Activated naive CD4-positive, alpha-beta T cell treated with anti-CD3 and anti-CD28 coated beads, Interleukin-2, amount 50 U/mL, for 24 hours (primary cell): ENCODE data around the gene SPIRE1.

Experiments
- H3K27ac Mint-ChIP-seq: one replicate; pipeline ENCODE4 v1.8.0; 2021; ENCODE audit warnings: mild to moderate bottlenecking, mixed read lengths
- H3K27me3 Mint-ChIP-seq: one replicate; pipeline ENCODE4 v1.8.0; 2021; ENCODE audit warnings: mixed read lengths
- H3K36me3 Mint-ChIP-seq: one replicate; pipeline ENCODE4 v1.8.0; 2021; ENCODE audit warnings: mixed read lengths
- H3K4me1 Mint-ChIP-seq: one replicate; pipeline ENCODE4 v1.8.0; 2021; ENCODE audit warnings: mixed read lengths
- H3K4me3 Mint-ChIP-seq: one replicate; pipeline ENCODE4 v1.8.0; 2021; ENCODE audit warnings: mild to moderate bottlenecking, mixed read lengths
- H3K9me3 Mint-ChIP-seq: one replicate; pipeline ENCODE4 v1.8.0; 2021; ENCODE audit warnings: mixed read lengths

Gene SPIRE1

GRCh38 chr18:12657684-12658425 is at the start of gene SPIRE1:
SPIRE1 (minus strand) TSS chr18:12658107; CDS start chr18:12657866, 241 bp downstream.
- peak within 1 kb of the TSS; percentile 87 for H3K4me3 Mint-ChIP-seq
- peaks cover 14% of the 10 kb centered on the region for H3K4me1 Mint-ChIP-seq
- H3K27ac Mint-ChIP-seq = no peak within 1 kb of the TSS
- peaks cover 6% of the 10 kb centered on the region for H3K27me3 Mint-ChIP-seq
- no peaks in the 10 kb centered on the region for H3K9me3 Mint-ChIP-seq
- no peaks in the 10 kb centered on the region for H3K36me3 Mint-ChIP-seq

- Mint-ChIP-seq H3K27me3 (no peaks in the 10 kb centered on the region), H3K4me3 (peak overlapping the region; percentile 99), H3K9me3 (no peaks in the 10 kb centered on the region), H3K27ac (peak overlapping the region; percentile 99), H3K4me1 (peaks cover 49% of the 10 kb centered on the region), H3K36me3 (peaks cover 7% of the 10 kb centered on the region)
Measured at GRCh38 chr18:12703664-12704063, 45.8 kb upstream of the SPIRE1 start.

DNA sequence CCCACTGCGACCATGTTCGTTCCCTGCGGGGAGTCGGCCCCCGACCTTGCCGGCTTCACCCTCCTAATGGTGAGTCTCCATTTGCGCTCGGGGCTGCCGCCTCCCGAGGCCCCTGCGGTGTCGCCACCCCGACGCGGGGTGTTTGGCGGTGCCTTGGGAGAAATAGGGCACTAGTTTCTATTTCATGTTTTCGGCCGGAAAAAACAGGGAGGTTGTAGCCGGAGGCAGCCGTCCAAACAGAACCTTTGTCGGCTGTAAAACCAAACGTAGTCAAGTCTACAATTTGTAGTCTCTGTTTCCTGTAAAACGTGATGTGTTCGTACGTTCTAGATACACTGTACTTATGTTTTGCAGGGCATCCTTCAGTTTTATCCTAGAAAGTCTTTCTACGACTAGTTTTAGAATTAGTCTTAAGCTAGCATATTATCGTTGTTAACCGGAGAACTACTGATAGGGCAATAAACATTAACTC is 45.2 kb upstream of the SPIRE1 start:
- no peaks in the 10 kb centered on the region for H3K27me3 Mint-ChIP-seq

GRCh38 chr18:12702221-12703095 is 44.6 kb upstream of the SPIRE1 start, which contains the start of the genes CEP76 and PSMG2:
CEP76 (minus strand) TSS chr18:12702723; CDS start chr18:12702548, 175 bp downstream.
PSMG2 (plus strand) TSS chr18:12703042; CDS start chr18:12703108, 66 bp downstream.
- no peaks in the 10 kb centered on the region for H3K27me3 Mint-ChIP-seq
- H3K36me3 Mint-ChIP-seq = peaks cover 7% of the 10 kb centered on the region
- H3K9me3 Mint-ChIP-seq = no peaks in the 10 kb centered on the region
- peak within 1 kb of the TSS; percentile 99 for H3K4me3 Mint-ChIP-seq
- peaks cover 52% of the 10 kb centered on the region for H3K4me1 Mint-ChIP-seq
- H3K27ac Mint-ChIP-seq = peak within 1 kb of the TSS; percentile 99

More for the DNA sequence above, 45.2 kb upstream of the SPIRE1 start:
- peaks cover 52% of the 10 kb centered on the region for H3K4me1 Mint-ChIP-seq
- peak overlapping the region; percentile 99 for H3K4me3 Mint-ChIP-seq
- H3K27ac Mint-ChIP-seq = peak overlapping the region; percentile 99
- peaks cover 7% of the 10 kb centered on the region for H3K36me3 Mint-ChIP-seq
- no peaks in the 10 kb centered on the region for H3K9me3 Mint-ChIP-seq

GRCh38 chr18:12701161-12701560 is 43.3 kb upstream of the SPIRE1 start:
- no peaks in the 10 kb centered on the region for H3K27me3 Mint-ChIP-seq
- peaks cover 48% of the 10 kb centered on the region for H3K4me1 Mint-ChIP-seq
- H3K4me3 Mint-ChIP-seq = peak overlapping the region; percentile 99
- H3K27ac Mint-ChIP-seq = peak overlapping the region; percentile 99
- H3K9me3 Mint-ChIP-seq = no peaks in the 10 kb centered on the region
- peaks cover 7% of the 10 kb centered on the region for H3K36me3 Mint-ChIP-seq

GRCh38 chr18:12699747-12700146 is 41.8 kb upstream of the SPIRE1 start:
- H3K36me3 Mint-ChIP-seq = peaks cover 8% of the 10 kb centered on the region
- H3K4me1 Mint-ChIP-seq = peaks cover 37% of the 10 kb centered on the region
- H3K27ac Mint-ChIP-seq = no peak overlapping the region
- no peaks in the 10 kb centered on the region for H3K9me3 Mint-ChIP-seq
- no peak overlapping the region for H3K4me3 Mint-ChIP-seq
- H3K27me3 Mint-ChIP-seq = no peaks in the 10 kb centered on the region

DNA sequence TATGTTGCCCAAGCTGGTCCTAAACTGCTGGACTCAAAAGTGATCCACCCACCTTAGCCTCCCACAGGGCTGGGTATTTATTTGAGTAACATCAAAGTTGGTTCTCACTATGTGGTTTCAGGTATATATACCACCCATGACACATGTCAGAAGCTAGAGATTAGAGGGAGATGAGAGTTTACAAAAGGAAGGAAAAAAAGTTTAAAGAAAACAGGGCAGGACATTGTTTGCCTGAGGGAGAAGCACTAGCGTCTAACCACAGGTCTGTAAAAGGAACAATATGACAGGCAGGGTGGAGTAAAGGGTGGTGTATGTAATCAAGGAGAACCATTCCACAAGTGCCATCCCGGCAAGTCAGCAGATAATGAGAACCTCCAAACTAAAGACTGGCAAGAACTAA is 36.1 kb upstream of the SPIRE1 start:
- Mint-ChIP-seq H3K27ac (no peak overlapping the region), H3K9me3 (no peaks in the 10 kb centered on the region), H3K4me1 (peaks cover 14% of the 10 kb centered on the region), H3K36me3 (peaks cover 7% of the 10 kb centered on the region), H3K4me3 (no peak overlapping the region), H3K27me3 (no peaks in the 10 kb centered on the region)

- Mint-ChIP-seq H3K27ac (no peak overlapping the region), H3K4me1 (peaks cover 10% of the 10 kb centered on the region), H3K9me3 (no peaks in the 10 kb centered on the region), H3K36me3 (peaks cover 7% of the 10 kb centered on the region), H3K4me3 (no peak overlapping the region), H3K27me3 (no peaks in the 10 kb centered on the region)
Measured at GRCh38 chr18:12692206-12692605, 34.3 kb upstream of the SPIRE1 start.

DNA sequence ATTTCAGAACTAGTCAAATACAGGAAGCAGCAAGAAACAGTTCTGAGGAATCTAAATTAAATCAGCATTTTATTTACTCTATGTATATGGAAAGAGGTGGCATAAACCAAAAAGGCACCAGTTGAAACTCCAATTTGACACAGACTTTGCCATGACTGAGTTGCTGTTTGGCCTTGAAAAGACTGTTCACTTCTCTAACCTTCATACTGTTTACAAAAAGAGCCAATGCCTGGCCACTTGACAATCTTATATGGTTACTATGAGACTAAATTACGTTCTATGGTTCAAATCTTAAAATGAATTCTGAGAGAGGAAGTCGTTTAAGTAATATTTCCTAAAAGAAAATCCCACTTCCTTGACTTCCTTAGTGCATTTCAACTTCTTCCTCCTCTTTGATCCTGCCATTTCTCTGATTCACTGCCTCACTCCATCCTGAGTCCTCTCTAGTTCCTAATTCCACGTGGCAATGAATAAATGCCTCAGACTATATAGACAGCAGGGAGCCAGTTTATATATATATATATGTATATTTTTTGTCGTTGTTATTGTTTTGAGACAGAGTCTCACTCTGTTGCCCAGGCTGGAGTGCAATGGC is 31.4 kb upstream of the SPIRE1 start:
- peaks cover 10% of the 10 kb centered on the region for H3K4me1 Mint-ChIP-seq
- no peak overlapping the region for H3K4me3 Mint-ChIP-seq
- H3K27me3 Mint-ChIP-seq = no peaks in the 10 kb centered on the region
- peaks cover 6% of the 10 kb centered on the region for H3K36me3 Mint-ChIP-seq
- H3K27ac Mint-ChIP-seq = no peak overlapping the region
- no peaks in the 10 kb centered on the region for H3K9me3 Mint-ChIP-seq

- Mint-ChIP-seq H3K4me3 (no peak overlapping the region), H3K27me3 (no peaks in the 10 kb centered on the region), H3K36me3 (peaks cover 2% of the 10 kb centered on the region), H3K9me3 (no peaks in the 10 kb centered on the region), H3K27ac (no peak overlapping the region), H3K4me1 (no peaks in the 10 kb centered on the region)
Measured at GRCh38 chr18:12686100-12686499, 28.2 kb upstream of the SPIRE1 start.

DNA sequence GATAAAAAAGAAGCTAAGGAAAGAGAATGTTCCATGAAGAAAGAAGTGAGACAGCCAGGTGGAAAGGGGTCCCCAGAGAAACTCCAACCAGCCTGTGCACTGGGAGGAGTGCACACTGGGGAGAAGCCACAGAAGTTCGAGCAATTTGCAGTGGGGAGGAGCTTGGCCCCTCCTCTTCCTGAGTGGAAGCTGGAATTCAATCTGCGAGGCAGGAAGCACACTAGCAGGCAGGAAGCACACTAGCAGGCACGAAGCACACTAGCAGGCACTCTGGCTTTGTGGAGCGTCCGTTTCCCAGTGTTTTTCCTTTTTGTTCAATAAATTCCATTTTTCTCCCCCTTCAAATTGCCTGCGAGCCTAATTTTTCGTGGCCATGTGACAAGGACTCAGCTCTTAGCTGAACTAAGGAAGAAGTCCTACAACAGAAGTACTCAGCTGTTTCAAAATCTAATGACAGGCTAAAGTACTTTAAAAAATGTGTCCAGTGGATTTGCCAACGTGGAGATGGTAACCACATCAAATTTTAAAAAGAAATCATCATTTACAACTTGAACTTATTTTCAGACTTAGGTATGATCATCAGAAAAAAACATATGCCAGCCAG is 21.4 kb upstream of the SPIRE1 start:
- Mint-ChIP-seq H3K9me3 (no peaks in the 10 kb centered on the region), H3K36me3 (peaks cover 5% of the 10 kb centered on the region), H3K27ac (peak overlapping the region; percentile 69), H3K4me3 (peak overlapping the region; percentile 44), H3K27me3 (no peaks in the 10 kb centered on the region), H3K4me1 (peaks cover 12% of the 10 kb centered on the region)

DNA sequence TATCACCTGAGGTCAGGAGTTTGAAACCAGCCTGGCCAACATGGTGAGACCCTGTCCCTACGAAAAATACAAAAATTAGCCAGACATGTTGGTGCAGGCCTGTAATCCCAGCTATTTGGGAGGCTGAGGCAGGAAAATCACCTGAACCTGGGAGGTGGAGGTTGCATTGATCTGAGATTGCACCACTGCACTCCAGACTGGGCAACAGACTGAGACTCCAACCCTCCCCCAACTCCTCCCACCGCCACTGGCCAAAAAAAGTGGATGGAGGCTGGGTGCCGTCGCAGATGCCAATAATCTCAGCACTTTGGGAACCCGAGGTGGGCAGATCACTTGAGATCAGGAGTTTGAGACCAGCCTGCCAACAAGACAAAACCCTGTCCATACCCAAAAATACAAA is 10.1 kb upstream of the SPIRE1 start:
- H3K27ac Mint-ChIP-seq = no peak overlapping the region
- H3K4me3 Mint-ChIP-seq = no peak overlapping the region
- no peaks in the 10 kb centered on the region for H3K36me3 Mint-ChIP-seq
- no peaks in the 10 kb centered on the region for H3K27me3 Mint-ChIP-seq
- H3K4me1 Mint-ChIP-seq = no peaks in the 10 kb centered on the region
- H3K9me3 Mint-ChIP-seq = no peaks in the 10 kb centered on the region

DNA sequence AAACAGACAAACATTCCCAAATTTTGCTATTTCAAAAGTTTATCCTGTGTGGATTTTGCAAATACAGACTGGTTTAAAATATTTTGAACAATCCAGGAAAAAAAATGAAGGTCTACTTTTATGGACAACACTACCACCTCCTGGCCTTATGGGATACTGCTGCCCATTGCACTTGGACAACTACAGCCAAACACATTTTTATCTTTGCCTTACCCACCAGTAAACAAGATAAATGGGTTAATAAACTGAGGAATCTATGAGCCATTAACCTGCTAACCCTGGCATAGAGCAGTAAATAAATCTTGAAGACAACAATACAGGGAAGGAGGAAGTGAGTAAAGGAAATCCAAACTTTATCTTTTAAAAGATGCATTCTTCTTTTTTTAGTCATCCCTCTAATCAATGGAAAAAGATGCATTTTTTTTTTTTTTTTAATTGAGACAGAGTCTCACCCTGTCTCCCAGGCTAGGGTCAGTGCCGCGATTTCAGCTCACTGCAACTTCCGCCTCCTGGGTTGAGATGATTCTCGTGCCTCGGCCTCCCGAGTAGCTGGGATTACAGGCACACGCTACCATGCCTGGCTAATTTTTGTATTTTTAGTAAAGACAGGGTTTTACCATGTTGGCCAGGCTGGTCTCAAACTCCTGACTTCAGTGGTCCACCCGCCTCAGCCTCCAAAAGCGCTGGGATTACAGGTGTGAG is 2.1 kb upstream of the SPIRE1 start:
- Mint-ChIP-seq H3K27me3 (peaks cover 3% of the 10 kb centered on the region), H3K27ac (peak overlapping the region; percentile 77), H3K4me3 (peak overlapping the region; percentile 51), H3K9me3 (no peaks in the 10 kb centered on the region), H3K36me3 (no peaks in the 10 kb centered on the region), H3K4me1 (peaks cover 14% of the 10 kb centered on the region)

- Mint-ChIP-seq H3K4me3 (peak overlapping the region; percentile 87), H3K27ac (no peak overlapping the region), H3K9me3 (no peaks in the 10 kb centered on the region), H3K36me3 (no peaks in the 10 kb centered on the region), H3K27me3 (peaks cover 4% of the 10 kb centered on the region), H3K4me1 (peaks cover 14% of the 10 kb centered on the region)
Measured at GRCh38 chr18:12658426-12659138, 675 bp upstream of the SPIRE1 start.
